Right lobe of liver (tissue), 6 donors: ENCODE measurements around the gene CITED4. TPM values are rescaled to one million over a fixed set of nuclear protein-coding genes. Genes with fewer than 3 reads are reported as not detected.

Experiments
- ATAC-seq, 4 donors: fragments of 200-7000 bp; cut with Tn5 transposase; one replicate each; pipeline ENCODE4 v1.9.1; 2020; ENCODE audit warnings: mild to moderate bottlenecking in 4 of 4, moderate library complexity in 4 of 4
- DNase-seq, 3 donors: peaks; one replicate each; pipeline ENCODE4 v3.0.0-alpha.2; 2020
- H3K27ac ChIP-seq, 3 donors: fragments of 200-600 bp; one replicate each; pipeline ENCODE4 v1.8.0; 2022
- H3K27me3 ChIP-seq, 2 donors: fragments of 200-600 bp; one replicate each; pipeline ENCODE4 v1.8.0; 2022
- H3K36me3 ChIP-seq, 4 donors: fragments of 200-600 bp; sonication (generic) in 1 of 4; one replicate each; pipeline versions ENCODE4 v1.5.1 to v1.8.0; 2017 to 2022; ENCODE audit warnings: control low read depth in 1 of 4
- H3K4me1 ChIP-seq, 4 donors: fragments of 200-600 bp; sonication (generic) in 1 of 4; one replicate each; pipeline versions ENCODE4 v1.5.1 to v1.8.0; 2017 to 2022; ENCODE audit warnings: control low read depth in 1 of 4
- H3K4me3 ChIP-seq, 3 donors: fragments of 200-600 bp; one replicate each; pipeline ENCODE4 v1.8.0; 2022
- H3K9me3 ChIP-seq, 4 donors: fragments of 200-600 bp; sonication (generic) in 1 of 4; one replicate each; pipeline versions ENCODE4 v1.5.1 to v1.8.0; 2017 to 2022; ENCODE audit warnings: control low read depth in 1 of 4
- POLR2A ChIP-seq: fragments of 450-650 bp; IDR thresholded peaks from one replicate; pipeline ENCODE4 v1.6.1; 2017; ENCODE audit warnings: antibody characterized with exemption, mild to moderate bottlenecking
- WGBS: methylation state at CpG from one replicate; pipeline ENCODE4 v1.1.6; 2018; ENCODE audit warnings: low coverage, low lambda C conversion rate; ENCODE audit not compliant: insufficient coverage; ENCODE audit errors: missing lambda C conversion rate; 5-methylcytosine and 5-hydroxymethylcytosine counted together
- intact Hi-C, 2 donors: fragments of 100-400 bp; cut with DNase I; formaldehyde crosslinking; loops; one replicate each; pipeline versions ENCODE4 v1.11.2 to v1.14.1; 2022
- total RNA-seq, 6 experiments: library from RNA; depleted of rRNA in 2 of 6; stranded (reverse); fragments of >200 nt in 2 of 6; fragmentation: NEBNext Ultra II Directional in 3 of 6; extraction: Animal tissue kit (Norgen Biotek cat#: 25700) in 3 of 6; gene quantifications; one replicate each; pipeline versions ENCODE4 v1.1.0 to v1.2.4, GENCODE V29; 2016 to 2023
- TF ChIP-seq, protein P1 (sequence below), 4 donors: fragments of 200-600 bp in 3 of 4; fragments of 450-650 bp in 1 of 4; IDR thresholded peaks; one replicate each; pipeline versions ENCODE4 v1.5.1 to v1.8.0; 2016 to 2022; ENCODE audit warnings: antibody characterized with exemption in 4 of 4, mild to moderate bottlenecking in 2 of 4
- donor health status: DM: no; HTN: yes; CAD: no.
- donor health status: DM: no; HTN: no; CAD: no.
- donor health status: DM: no; HTN: no; CAD: no.
- donor health status: DM: no; HTN: yes; CAD: no.
- donor health status: DM: no; HTN: yes; CAD: no.

The CITED4 gene
- total RNA-seq, 6 experiments from 2014 or later: 19.0 to 116 (median 25.8) TPM

GRCh38 chr1:40842207-40842606, 20.0 kb downstream of the CITED4 start:
- intact Hi-C loops: loop anchor here in 1 of 2 donors (10.0 kb wide), 2 partner anchors 157 to 207 kb away; no protein-coding TSS in a partner anchor
- no peak overlapping the region for H3K4me3 ChIP-seq
- H3K27ac ChIP-seq: no peak overlapping the region
- 70% methylated on average over 4 of the region's 4 CpGs for WGBS
- no peaks in the 10 kb centered on the region for H3K4me1 ChIP-seq
- no peaks in the 10 kb centered on the region for H3K36me3 ChIP-seq
- no peaks in the 10 kb centered on the region for H3K9me3 ChIP-seq
- no peaks in the 10 kb centered on the region for H3K27me3 ChIP-seq
- no peak for TF ChIP-seq POLR2A
- TF ChIP-seq, protein P1, sequence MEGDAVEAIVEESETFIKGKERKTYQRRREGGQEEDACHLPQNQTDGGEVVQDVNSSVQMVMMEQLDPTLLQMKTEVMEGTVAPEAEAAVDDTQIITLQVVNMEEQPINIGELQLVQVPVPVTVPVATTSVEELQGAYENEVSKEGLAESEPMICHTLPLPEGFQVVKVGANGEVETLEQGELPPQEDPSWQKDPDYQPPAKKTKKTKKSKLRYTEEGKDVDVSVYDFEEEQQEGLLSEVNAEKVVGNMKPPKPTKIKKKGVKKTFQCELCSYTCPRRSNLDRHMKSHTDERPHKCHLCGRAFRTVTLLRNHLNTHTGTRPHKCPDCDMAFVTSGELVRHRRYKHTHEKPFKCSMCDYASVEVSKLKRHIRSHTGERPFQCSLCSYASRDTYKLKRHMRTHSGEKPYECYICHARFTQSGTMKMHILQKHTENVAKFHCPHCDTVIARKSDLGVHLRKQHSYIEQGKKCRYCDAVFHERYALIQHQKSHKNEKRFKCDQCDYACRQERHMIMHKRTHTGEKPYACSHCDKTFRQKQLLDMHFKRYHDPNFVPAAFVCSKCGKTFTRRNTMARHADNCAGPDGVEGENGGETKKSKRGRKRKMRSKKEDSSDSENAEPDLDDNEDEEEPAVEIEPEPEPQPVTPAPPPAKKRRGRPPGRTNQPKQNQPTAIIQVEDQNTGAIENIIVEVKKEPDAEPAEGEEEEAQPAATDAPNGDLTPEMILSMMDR (IDR thresholded peaks at IDR 0.05): no peak
- no peak for DNase-seq
- ATAC-seq: no peak

DNA sequence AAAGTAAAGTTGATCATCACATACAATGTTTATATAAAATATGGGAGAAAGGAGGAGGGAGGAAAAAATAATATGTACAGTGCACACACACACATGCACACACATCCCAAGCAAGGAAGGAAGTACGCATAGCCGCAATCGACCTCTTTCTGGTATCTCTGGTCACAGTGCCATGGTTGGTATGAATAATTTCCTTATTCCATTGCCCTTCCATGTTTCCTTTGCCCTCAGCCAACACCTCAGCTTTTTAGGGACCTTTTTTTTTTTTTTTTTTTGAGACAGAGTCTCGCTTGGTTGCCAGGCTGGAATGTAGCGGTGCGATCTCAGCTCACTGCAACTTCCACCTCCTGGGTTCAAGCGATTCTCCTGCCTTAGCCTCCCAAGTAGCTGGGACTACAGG, 20.6 kb downstream of the CITED4 start:
- H3K9me3 ChIP-seq: no peaks in the 10 kb centered on the region
- intact Hi-C loops: loop anchor here in 1 of 2 donors (10.0 kb wide), 2 partner anchors 157 to 207 kb away; no protein-coding TSS in a partner anchor
- H3K27ac ChIP-seq: no peak overlapping the region
- DNase-seq: no peak
- H3K4me3 ChIP-seq: no peak overlapping the region
- TF ChIP-seq, protein P1 (IDR thresholded peaks at IDR 0.05): no peak
- no peak for TF ChIP-seq POLR2A
- no peaks in the 10 kb centered on the region for H3K36me3 ChIP-seq
- WGBS: 52% methylated on average over 4 of the region's 7 CpGs
- no peaks in the 10 kb centered on the region for H3K4me1 ChIP-seq
- ATAC-seq: no peak
- no peaks in the 10 kb centered on the region for H3K27me3 ChIP-seq

DNA sequence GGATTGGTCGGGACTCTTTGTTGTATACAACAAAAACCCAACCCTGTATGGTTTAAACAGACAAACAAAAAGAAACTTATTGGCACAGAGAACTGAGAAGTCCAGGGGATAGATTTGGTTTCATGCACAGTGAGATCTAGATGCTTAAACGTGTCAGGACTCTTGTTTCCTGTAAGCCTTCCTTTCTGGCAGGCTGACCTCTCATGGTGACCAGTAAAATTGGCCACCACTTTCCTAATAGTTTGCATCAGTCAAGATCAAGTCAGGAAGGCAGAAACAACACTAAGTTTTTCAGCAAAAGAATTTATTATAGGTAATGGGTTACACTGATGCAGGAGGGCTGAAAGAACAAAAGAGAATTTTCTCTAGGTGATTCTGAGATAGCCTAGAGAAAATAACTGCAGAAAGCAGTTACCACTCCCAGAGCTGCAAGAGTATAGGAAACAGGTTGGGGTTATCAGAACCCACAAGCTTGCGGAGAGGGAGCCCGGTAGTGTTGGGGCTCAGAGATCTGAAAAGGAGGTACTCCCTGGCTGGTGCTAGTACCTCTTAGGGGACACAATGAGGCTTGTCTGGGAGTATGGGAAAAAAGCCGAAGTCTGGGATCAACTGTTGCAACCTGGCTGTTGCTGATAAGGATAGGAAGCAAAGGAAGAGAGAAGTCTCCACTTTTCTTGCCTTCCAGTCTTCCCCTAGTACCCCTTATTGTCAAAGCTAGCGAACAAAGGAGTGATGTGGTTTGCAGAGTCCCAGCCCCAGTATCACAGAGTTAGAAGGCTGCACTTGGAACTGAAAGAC, 21.4 kb downstream of the CITED4 start:
- Histone ChIP-seq H3K27ac (no peak overlapping the region), H3K27me3 (no peaks in the 10 kb centered on the region), H3K9me3 (no peaks in the 10 kb centered on the region), H3K4me1 (no peaks in the 10 kb centered on the region), H3K4me3 (no peak overlapping the region), H3K36me3 (no peaks in the 10 kb centered on the region)
- TF ChIP-seq, protein P1 (IDR thresholded peaks at IDR 0.05): no peak
- TF ChIP-seq POLR2A: no peak
- DNase-seq (no peak), ATAC-seq (no peak)
- WGBS: 41% methylated on average over 6 of the region's 6 CpGs
- intact Hi-C loops: loop anchor here in 1 of 2 donors (10.0 kb wide), 2 partner anchors 156 to 206 kb away; no protein-coding TSS in a partner anchor

- ATAC-seq (peak in 1 of 4 donors; percentile 24), DNase-seq (no peak)
- no peak overlapping the region for H3K4me3 ChIP-seq
- no peaks in the 10 kb centered on the region for H3K27me3 ChIP-seq
- H3K36me3 ChIP-seq: no peaks in the 10 kb centered on the region
- no peak overlapping the region for H3K27ac ChIP-seq
- WGBS: no CpG with 5 or more reads among the region's 5 CpGs
- no peak for TF ChIP-seq POLR2A
- TF ChIP-seq, protein P1 (IDR thresholded peaks at IDR 0.05): no peak
- intact Hi-C loops: loop anchor here in 1 of 2 donors (10.0 kb wide), 2 partner anchors 155 to 205 kb away; no protein-coding TSS in a partner anchor
- H3K4me1 ChIP-seq: no peaks in the 10 kb centered on the region
- H3K9me3 ChIP-seq: no peaks in the 10 kb centered on the region
Measured at GRCh38 chr1:40839943-40840335, 22.2 kb downstream of the CITED4 start.
